ENCODE data around the gene PHLDB3.
A peak's percentile ranks its signal among the peaks of the same experiment; 100 is the strongest.
"Not testable (repeated sequence)": the region's sequence is repeated elsewhere in the genome, so short reads cannot be mapped to it uniquely, and the experiment has no call there.

PHLDB3 gene

GRCh38 chr19:43504426-43505185 lies at the start of gene PHLDB3:
Gene PHLDB3, minus strand, starts transcription at chr19:43504746. Its CDS starts 628 bp downstream, at chr19:43504118.
- peak; percentile 41 for DNase-seq (ENCODE audit: low read depth)

- no peak for DNase-seq (ENCODE audit: low read depth)
These were observed 49.1 kb upstream of the PHLDB3 start for GRCh38 chr19:43553656-43554055.

- no peak for DNase-seq (ENCODE audit: low read depth)
These were observed 48.1 kb upstream of the PHLDB3 start for GRCh38 chr19:43552616-43553015.

GRCh38 chr19:43552198-43552450 lies 47.6 kb upstream of the PHLDB3 start:
- DNase-seq (ENCODE audit: low read depth), result no peak

GRCh38 chr19:43551399-43552197 lies 47.1 kb upstream of the PHLDB3 start:
- DNase-seq (ENCODE audit: low read depth), result no peak

- no peak for DNase-seq (ENCODE audit: low read depth)
These were observed 44.2 kb upstream of the PHLDB3 start for GRCh38 chr19:43548706-43549105.

GRCh38 chr19:43547926-43548325 lies 43.4 kb upstream of the PHLDB3 start:
- not testable (repeated sequence) for DNase-seq (ENCODE audit: low read depth)

- DNase-seq (ENCODE audit: low read depth), result no peak
These were observed 42.0 kb upstream of the PHLDB3 start for GRCh38 chr19:43546581-43546980.

- no peak for DNase-seq (ENCODE audit: low read depth)
These were observed 41.4 kb upstream of the PHLDB3 start for GRCh38 chr19:43545981-43546380.

- DNase-seq (ENCODE audit: low read depth), result no peak
These were observed 40.7 kb upstream of the PHLDB3 start for GRCh38 chr19:43545276-43545675.

GRCh38 chr19:43544077-43544476 lies 39.5 kb upstream of the PHLDB3 start:
- no peak for DNase-seq (ENCODE audit: low read depth)

GRCh38 chr19:43541920-43542650 lies 37.5 kb upstream of the PHLDB3 start:
- DNase-seq (ENCODE audit: low read depth), result no peak

- no peak for DNase-seq (ENCODE audit: low read depth)
These were observed 35.8 kb upstream of the PHLDB3 start for GRCh38 chr19:43540381-43540780.

- no peak for DNase-seq (ENCODE audit: low read depth)
These were observed 34.4 kb upstream of the PHLDB3 start for GRCh38 chr19:43538922-43539321.

GRCh38 chr19:43534816-43535761 lies 30.5 kb upstream of the PHLDB3 start:
- no peak for DNase-seq (ENCODE audit: low read depth)

GRCh38 chr19:43534305-43534815 lies 29.8 kb upstream of the PHLDB3 start:
- DNase-seq (ENCODE audit: low read depth), result no peak

GRCh38 chr19:43533546-43534304 lies 29.2 kb upstream of the PHLDB3 start:
- DNase-seq (ENCODE audit: low read depth), result peak; percentile 76

GRCh38 chr19:43532962-43533545 lies 28.5 kb upstream of the PHLDB3 start, which contains the start of gene ZNF575:
Gene ZNF575, plus strand, starts transcription at chr19:43533188. Its CDS starts 1,235 bp downstream, at chr19:43534423.
- DNase-seq (ENCODE audit: low read depth), result peak; percentile 67

GRCh38 chr19:43532571-43532961 lies 28.0 kb upstream of the PHLDB3 start:
- no peak for DNase-seq (ENCODE audit: low read depth)

All from activated T-helper 1 cell treated with Interleukin-2 at 50 U/mL for 16 hours (primary cell).